ENCODE measurements around the gene EPB41L5. TPM values are rescaled to one million over a fixed set of nuclear protein-coding genes. Genes with fewer than 3 reads are reported as not detected.
"Not testable (repeated sequence)": the region's sequence is repeated elsewhere in the genome, so short reads cannot be mapped to it uniquely, and the experiment has no call there.

Gene EPB41L5
- total RNA-seq, 1 donor from 2014 or later, result 42.7 TPM

GRCh38 chr2:120180066-120180465 is 167.2 kb downstream of the EPB41L5 start:
- Mint-ChIP-seq H3K9me3 (no peaks in the 10 kb centered on the region), H3K36me3 (ENCODE audit: low read depth) (peaks cover 18% of the 10 kb centered on the region), H3K4me3 (no peak overlapping the region), H3K4me1 (no peaks in the 10 kb centered on the region), H3K27ac (ENCODE audit: unreplicated experiment) (no peak overlapping the region), H3K27me3 (ENCODE audit: low read depth) (no peaks in the 10 kb centered on the region)
- TF ChIP-seq, protein P1, sequence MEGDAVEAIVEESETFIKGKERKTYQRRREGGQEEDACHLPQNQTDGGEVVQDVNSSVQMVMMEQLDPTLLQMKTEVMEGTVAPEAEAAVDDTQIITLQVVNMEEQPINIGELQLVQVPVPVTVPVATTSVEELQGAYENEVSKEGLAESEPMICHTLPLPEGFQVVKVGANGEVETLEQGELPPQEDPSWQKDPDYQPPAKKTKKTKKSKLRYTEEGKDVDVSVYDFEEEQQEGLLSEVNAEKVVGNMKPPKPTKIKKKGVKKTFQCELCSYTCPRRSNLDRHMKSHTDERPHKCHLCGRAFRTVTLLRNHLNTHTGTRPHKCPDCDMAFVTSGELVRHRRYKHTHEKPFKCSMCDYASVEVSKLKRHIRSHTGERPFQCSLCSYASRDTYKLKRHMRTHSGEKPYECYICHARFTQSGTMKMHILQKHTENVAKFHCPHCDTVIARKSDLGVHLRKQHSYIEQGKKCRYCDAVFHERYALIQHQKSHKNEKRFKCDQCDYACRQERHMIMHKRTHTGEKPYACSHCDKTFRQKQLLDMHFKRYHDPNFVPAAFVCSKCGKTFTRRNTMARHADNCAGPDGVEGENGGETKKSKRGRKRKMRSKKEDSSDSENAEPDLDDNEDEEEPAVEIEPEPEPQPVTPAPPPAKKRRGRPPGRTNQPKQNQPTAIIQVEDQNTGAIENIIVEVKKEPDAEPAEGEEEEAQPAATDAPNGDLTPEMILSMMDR (conservative IDR thresholded peaks at IDR 0.05), result no peak
- no peak for DNase-seq (ENCODE audit: low read depth, low spot score)

- Mint-ChIP-seq H3K27me3 (ENCODE audit: low read depth) (no peaks in the 10 kb centered on the region), H3K4me1 (no peaks in the 10 kb centered on the region), H3K27ac (ENCODE audit: unreplicated experiment) (no peak overlapping the region), H3K4me3 (no peak overlapping the region), H3K9me3 (no peaks in the 10 kb centered on the region), H3K36me3 (ENCODE audit: low read depth) (peaks cover 30% of the 10 kb centered on the region)
- DNase-seq (ENCODE audit: low read depth, low spot score), result no peak
- TF ChIP-seq, protein P1 (conservative IDR thresholded peaks at IDR 0.05), result no peak
Measured at GRCh38 chr2:120182019-120182560, 169.2 kb downstream of the EPB41L5 start.

- TF ChIP-seq, protein P1 (conservative IDR thresholded peaks at IDR 0.05), result no peak
- DNase-seq (ENCODE audit: low read depth, low spot score), result no peak
- Mint-ChIP-seq H3K27me3 (ENCODE audit: low read depth) (no peaks in the 10 kb centered on the region), H3K4me1 (no peaks in the 10 kb centered on the region), H3K27ac (ENCODE audit: unreplicated experiment) (no peak overlapping the region), H3K9me3 (peaks cover 15% of the 10 kb centered on the region), H3K4me3 (no peak overlapping the region), H3K36me3 (ENCODE audit: low read depth) (peaks cover 18% of the 10 kb centered on the region)
Measured at GRCh38 chr2:120189189-120189588, 176.3 kb downstream of the EPB41L5 start.

DNA sequence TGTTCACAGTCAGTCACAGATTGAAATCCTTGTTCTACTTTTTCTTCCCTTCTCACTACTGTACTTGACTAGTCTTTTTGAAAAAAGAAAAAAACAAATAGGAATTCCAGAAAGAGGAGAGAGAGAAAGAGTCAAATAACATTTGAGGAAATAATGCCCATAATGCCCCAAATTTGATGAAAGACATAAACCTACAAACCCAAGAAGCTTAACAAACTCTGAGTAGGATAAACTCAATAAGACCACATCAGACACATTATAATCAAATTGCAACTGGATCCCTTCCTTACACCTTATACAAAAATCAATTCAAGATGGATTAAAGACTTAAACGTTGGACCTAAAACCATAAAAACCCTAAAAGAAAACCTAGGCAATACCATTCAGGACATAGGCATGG is 179.4 kb downstream of the EPB41L5 start:
- Mint-ChIP-seq H3K36me3 (ENCODE audit: low read depth) (peaks cover 8% of the 10 kb centered on the region), H3K9me3 (peaks cover 19% of the 10 kb centered on the region), H3K4me3 (no peak overlapping the region), H3K4me1 (no peaks in the 10 kb centered on the region), H3K27ac (ENCODE audit: unreplicated experiment) (no peak overlapping the region), H3K27me3 (ENCODE audit: low read depth) (no peaks in the 10 kb centered on the region)
- TF ChIP-seq, protein P1 (conservative IDR thresholded peaks at IDR 0.05), result no peak
- no peak for DNase-seq (ENCODE audit: low read depth, low spot score)

DNA sequence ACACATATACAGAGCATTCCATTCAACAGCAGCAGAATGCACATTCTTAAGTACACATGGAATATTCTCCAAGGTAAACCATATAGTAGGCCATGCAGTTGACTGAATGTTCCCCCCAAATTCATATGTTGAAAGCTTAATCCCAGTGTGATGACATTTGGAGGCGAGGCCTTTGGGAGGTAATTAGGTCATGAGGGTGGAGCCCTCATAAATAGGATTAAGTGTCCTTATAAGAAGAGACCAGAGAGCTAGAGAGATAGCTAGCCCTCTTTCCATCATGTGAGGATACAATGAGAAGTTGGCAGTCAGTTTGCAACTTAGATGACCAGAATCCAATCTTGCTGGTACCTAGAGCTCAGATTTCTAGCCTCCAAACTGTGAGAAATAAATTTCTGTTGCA is 182.7 kb downstream of the EPB41L5 start:
- Mint-ChIP-seq H3K27me3 (ENCODE audit: low read depth) (no peaks in the 10 kb centered on the region), H3K9me3 (peaks cover 20% of the 10 kb centered on the region)

GRCh38 chr2:120199817-120200459 is 187.1 kb downstream of the EPB41L5 start:
- DNase-seq (ENCODE audit: low read depth, low spot score); H3K4me1 Mint-ChIP-seq; H3K27ac Mint-ChIP-seq (ENCODE audit: unreplicated experiment); H3K4me3 Mint-ChIP-seq; H3K27me3 Mint-ChIP-seq (ENCODE audit: low read depth): not testable (repeated sequence)
- H3K36me3 Mint-ChIP-seq (ENCODE audit: low read depth), result peaks cover 11% of the 10 kb centered on the region
- H3K9me3 Mint-ChIP-seq, result peaks cover 11% of the 10 kb centered on the region

More for the DNA sequence above, 182.7 kb downstream of the EPB41L5 start:
- H3K27ac Mint-ChIP-seq (ENCODE audit: unreplicated experiment), result no peak overlapping the region
- H3K4me1 Mint-ChIP-seq, result no peaks in the 10 kb centered on the region
- no peak overlapping the region for H3K4me3 Mint-ChIP-seq
- TF ChIP-seq, protein P1 (conservative IDR thresholded peaks at IDR 0.05), result no peak
- no peak for DNase-seq (ENCODE audit: low read depth, low spot score)
- peaks cover 17% of the 10 kb centered on the region for H3K36me3 Mint-ChIP-seq (ENCODE audit: low read depth)
